HepG2 (cell line): ENCODE results near the gene FAM222B. TPM values are rescaled to one million over a fixed set of nuclear protein-coding genes. Genes with fewer than 3 reads are reported as not detected.

Source experiments
- KMT2B ChIP-seq: IDR thresholded peaks from 2 replicates; pipeline ENCODE4 v1.6.1; 2016; ENCODE audit warnings: missing genetic modification reagents, missing compliant biosample characterization
- PPARG ChIP-seq: conservative IDR thresholded peaks from 2 replicates; pipeline ENCODE4 v1.6.1; 2016; ENCODE audit warnings: missing biosample characterization, missing genetic modification reagents
- SPEN ChIP-seq: sonication (generic); formaldehyde crosslinking; IDR thresholded peaks from 2 replicates; pipeline ENCODE4 v1.5.1; 2020; ENCODE audit warnings: low read depth, mild to moderate bottlenecking, missing genetic modification reagents
- TP53 ChIP-seq: sonication (generic); formaldehyde crosslinking; conservative IDR thresholded peaks from 2 replicates; pipeline ENCODE4 v1.4.0; 2020; ENCODE audit warnings: missing genetic modification reagents
- ZMAT3 ChIP-seq: sonication (generic); formaldehyde crosslinking; conservative IDR thresholded peaks from 2 replicates; pipeline ENCODE4 v1.7.0; 2021; ENCODE audit warnings: missing genetic modification reagents
- ZNF264 ChIP-seq: sonication (generic); formaldehyde crosslinking; IDR thresholded peaks from 2 replicates; pipeline ENCODE4 v1.4.0; 2020; ENCODE audit warnings: missing genetic modification reagents
- ZNF34 ChIP-seq: sonication (generic); formaldehyde crosslinking; IDR thresholded peaks from 2 replicates; pipeline ENCODE4 v1.4.0; 2020; ENCODE audit warnings: mild to moderate bottlenecking, missing genetic modification reagents, borderline replicate concordance
- ZNF768 ChIP-seq: sonication (generic); formaldehyde crosslinking; IDR thresholded peaks from 2 replicates; pipeline ENCODE4 v1.4.0; 2020; ENCODE audit warnings: missing genetic modification reagents
- polyA plus RNA-seq, 8 experiments: library from polyadenylated mRNA; depleted of rRNA in 3 of 8; stranded (reverse) in 7 of 8; unstranded in 1 of 8; fragments of >200 nt; fragmentation: Illumina TruSeq in 4 of 8; extraction: Trizol in 4 of 8; gene quantifications; 2 replicates each; pipeline versions ENCODE4 v1.2.1 to v1.2.3, GENCODE V29; 2011 to 2016; ENCODE audit warnings: low read depth in 4 of 8, missing spikeins in 1 of 8, mixed read lengths in 1 of 8; ENCODE audit not compliant: insufficient read depth in 1 of 8
- total RNA-seq, 5 experiments: library from RNA; depleted of rRNA; stranded (reverse); fragments of >200 nt; fragmentation: Illumina TruSeq; extraction: Trizol; gene quantifications; 2 replicates each; pipeline ENCODE4 v1.2.3, GENCODE V29; 2016; ENCODE audit warnings: low read depth in 1 of 5
- TF ChIP-seq, protein P1 (sequence below): sonication (generic); formaldehyde crosslinking; IDR thresholded peaks from 2 replicates; pipeline ENCODE4 v1.4.0; 2020; ENCODE audit warnings: missing genetic modification reagents, borderline replicate concordance
- TF ChIP-seq, protein P2 (sequence below): sonication (generic); formaldehyde crosslinking; IDR thresholded peaks from 2 replicates; pipeline ENCODE4 v1.5.0; 2020; ENCODE audit warnings: mild to moderate bottlenecking, low read depth, missing genetic modification reagents, borderline replicate concordance
- TF ChIP-seq, protein P3 (sequence below): sonication (generic); formaldehyde crosslinking; IDR thresholded peaks from 2 replicates; pipeline ENCODE4 v1.9.0; 2021; ENCODE audit warnings: missing genetic modification reagents, borderline replicate concordance
- TF ChIP-seq, protein P4 (sequence below): sonication (generic); formaldehyde crosslinking; IDR thresholded peaks from 2 replicates; pipeline ENCODE4 v1.8.0; 2022; ENCODE audit warnings: mild to moderate bottlenecking, missing genetic modification reagents
- TF ChIP-seq, protein P5 (sequence below): IDR thresholded peaks from 2 replicates; pipeline ENCODE4 v1.6.1; 2016; ENCODE audit warnings: missing compliant biosample characterization, missing genetic modification reagents, borderline replicate concordance
- TF ChIP-seq, protein P6 (sequence below): sonication (generic); formaldehyde crosslinking; IDR thresholded peaks from 2 replicates; pipeline ENCODE4 v1.9.0; 2021; ENCODE audit warnings: missing genetic modification reagents, mild to moderate bottlenecking, borderline replicate concordance

Gene FAM222B
- total and polyA plus RNA-seq, 2 of the 13 experiments (the other 11 are each of a cell fraction or from before 2014, with no cell fraction given) = 3.5 to 7.3 TPM

DNA sequence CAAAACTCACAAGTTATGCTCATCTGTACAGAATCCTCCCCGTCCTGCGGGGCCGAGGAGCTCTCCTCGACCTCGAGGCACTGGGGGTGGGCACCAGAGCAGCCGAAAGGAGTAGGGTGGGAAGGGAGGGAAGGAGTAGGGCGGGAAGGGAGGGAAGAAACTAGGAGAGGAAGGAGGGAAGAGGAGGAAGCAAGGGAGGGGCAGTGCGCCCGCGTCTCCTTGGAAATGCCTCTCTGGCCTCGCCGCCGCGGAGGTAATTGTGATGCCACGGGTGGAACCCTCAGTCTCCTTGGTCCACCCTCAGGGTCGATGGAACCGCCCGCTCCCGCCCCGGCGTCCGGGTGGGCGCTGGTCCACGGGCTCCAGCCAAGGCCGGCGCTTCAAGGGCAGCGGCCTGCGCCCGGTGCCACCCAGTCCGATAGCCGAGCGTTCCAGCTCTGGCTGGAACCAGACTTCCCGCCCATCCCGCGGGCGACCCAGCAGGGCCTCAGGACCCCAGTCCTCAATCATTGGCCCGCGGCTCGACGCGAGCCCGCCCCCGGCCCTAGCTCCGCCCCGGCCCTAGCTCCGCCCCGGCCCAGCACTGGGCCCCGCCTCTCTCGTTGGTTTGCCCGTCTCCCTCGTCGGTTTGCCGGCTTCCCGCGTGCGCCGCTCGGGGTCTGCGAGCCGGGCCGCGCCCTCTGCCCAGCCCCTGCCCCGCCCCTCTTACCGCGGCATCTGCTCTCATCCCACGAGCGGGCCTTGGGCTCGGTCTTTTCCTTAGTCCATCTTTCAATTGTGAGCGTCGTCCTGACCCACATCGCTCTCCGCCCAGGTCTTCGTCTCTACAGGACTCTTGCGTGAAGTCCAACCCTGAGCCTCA, 131.5 kb downstream of the FAM222B start (continued):
- TF ChIP-seq, protein P1, sequence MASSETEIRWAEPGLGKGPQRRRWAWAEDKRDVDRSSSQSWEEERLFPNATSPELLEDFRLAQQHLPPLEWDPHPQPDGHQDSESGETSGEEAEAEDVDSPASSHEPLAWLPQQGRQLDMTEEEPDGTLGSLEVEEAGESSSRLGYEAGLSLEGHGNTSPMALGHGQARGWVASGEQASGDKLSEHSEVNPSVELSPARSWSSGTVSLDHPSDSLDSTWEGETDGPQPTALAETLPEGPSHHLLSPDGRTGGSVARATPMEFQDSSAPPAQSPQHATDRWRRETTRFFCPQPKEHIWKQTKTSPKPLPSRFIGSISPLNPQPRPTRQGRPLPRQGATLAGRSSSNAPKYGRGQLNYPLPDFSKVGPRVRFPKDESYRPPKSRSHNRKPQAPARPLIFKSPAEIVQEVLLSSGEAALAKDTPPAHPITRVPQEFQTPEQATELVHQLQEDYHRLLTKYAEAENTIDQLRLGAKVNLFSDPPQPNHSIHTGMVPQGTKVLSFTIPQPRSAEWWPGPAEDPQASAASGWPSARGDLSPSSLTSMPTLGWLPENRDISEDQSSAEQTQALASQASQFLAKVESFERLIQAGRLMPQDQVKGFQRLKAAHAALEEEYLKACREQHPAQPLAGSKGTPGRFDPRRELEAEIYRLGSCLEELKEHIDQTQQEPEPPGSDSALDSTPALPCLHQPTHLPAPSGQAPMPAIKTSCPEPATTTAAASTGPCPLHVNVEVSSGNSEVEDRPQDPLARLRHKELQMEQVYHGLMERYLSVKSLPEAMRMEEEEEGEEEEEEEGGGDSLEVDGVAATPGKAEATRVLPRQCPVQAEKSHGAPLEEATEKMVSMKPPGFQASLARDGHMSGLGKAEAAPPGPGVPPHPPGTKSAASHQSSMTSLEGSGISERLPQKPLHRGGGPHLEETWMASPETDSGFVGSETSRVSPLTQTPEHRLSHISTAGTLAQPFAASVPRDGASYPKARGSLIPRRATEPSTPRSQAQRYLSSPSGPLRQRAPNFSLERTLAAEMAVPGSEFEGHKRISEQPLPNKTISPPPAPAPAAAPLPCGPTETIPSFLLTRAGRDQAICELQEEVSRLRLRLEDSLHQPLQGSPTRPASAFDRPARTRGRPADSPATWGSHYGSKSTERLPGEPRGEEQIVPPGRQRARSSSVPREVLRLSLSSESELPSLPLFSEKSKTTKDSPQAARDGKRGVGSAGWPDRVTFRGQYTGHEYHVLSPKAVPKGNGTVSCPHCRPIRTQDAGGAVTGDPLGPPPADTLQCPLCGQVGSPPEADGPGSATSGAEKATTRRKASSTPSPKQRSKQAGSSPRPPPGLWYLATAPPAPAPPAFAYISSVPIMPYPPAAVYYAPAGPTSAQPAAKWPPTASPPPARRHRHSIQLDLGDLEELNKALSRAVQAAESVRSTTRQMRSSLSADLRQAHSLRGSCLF = no peak
- no peak for TF ChIP-seq ZMAT3 (CRISPR knock-in tag)
- TF ChIP-seq, protein P2, sequence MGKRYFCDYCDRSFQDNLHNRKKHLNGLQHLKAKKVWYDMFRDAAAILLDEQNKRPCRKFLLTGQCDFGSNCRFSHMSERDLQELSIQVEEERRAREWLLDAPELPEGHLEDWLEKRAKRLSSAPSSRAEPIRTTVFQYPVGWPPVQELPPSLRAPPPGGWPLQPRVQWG (CRISPR knock-in tag) = no peak
- TF ChIP-seq, protein P3, sequence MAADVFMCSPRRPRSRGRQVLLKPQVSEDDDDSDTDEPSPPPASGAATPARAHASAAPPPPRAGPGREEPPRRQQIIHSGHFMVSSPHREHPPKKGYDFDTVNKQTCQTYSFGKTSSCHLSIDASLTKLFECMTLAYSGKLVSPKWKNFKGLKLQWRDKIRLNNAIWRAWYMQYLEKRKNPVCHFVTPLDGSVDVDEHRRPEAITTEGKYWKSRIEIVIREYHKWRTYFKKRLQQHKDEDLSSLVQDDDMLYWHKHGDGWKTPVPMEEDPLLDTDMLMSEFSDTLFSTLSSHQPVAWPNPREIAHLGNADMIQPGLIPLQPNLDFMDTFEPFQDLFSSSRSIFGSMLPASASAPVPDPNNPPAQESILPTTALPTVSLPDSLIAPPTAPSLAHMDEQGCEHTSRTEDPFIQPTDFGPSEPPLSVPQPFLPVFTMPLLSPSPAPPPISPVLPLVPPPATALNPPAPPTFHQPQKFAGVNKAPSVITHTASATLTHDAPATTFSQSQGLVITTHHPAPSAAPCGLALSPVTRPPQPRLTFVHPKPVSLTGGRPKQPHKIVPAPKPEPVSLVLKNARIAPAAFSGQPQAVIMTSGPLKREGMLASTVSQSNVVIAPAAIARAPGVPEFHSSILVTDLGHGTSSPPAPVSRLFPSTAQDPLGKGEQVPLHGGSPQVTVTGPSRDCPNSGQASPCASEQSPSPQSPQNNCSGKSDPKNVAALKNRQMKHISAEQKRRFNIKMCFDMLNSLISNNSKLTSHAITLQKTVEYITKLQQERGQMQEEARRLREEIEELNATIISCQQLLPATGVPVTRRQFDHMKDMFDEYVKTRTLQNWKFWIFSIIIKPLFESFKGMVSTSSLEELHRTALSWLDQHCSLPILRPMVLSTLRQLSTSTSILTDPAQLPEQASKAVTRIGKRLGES (CRISPR knock-in tag) = no peak
- TF ChIP-seq, protein P4, sequence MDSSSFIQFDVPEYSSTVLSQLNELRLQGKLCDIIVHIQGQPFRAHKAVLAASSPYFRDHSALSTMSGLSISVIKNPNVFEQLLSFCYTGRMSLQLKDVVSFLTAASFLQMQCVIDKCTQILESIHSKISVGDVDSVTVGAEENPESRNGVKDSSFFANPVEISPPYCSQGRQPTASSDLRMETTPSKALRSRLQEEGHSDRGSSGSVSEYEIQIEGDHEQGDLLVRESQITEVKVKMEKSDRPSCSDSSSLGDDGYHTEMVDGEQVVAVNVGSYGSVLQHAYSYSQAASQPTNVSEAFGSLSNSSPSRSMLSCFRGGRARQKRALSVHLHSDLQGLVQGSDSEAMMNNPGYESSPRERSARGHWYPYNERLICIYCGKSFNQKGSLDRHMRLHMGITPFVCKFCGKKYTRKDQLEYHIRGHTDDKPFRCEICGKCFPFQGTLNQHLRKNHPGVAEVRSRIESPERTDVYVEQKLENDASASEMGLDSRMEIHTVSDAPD (CRISPR knock-in tag) = peak; percentile 59; the same call in 1 of the 2 replicates
- TF ChIP-seq ZNF34 (CRISPR knock-in tag) = no peak
- peak; percentile 17; the same call in 1 of the 2 replicates for TF ChIP-seq TP53 (CRISPR knock-in tag)
- TF ChIP-seq KMT2B (CRISPR knock-in tag) = peak; percentile 33; the same call in 1 of the 2 replicates
- TF ChIP-seq, protein P5, sequence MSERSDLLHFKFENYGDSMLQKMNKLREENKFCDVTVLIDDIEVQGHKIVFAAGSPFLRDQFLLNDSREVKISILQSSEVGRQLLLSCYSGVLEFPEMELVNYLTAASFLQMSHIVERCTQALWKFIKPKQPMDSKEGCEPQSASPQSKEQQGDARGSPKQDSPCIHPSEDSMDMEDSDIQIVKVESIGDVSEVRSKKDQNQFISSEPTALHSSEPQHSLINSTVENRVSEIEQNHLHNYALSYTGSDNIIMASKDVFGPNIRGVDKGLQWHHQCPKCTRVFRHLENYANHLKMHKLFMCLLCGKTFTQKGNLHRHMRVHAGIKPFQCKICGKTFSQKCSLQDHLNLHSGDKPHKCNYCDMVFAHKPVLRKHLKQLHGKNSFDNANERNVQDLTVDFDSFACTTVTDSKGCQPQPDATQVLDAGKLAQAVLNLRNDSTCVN (CRISPR knock-in tag) = 0 out of 2 replicates have a peak, but pooled peaks have one; percentile 50
- TF ChIP-seq ZNF264 (CRISPR knock-in tag) = 0 out of 2 replicates have a peak, but pooled peaks have one; percentile 13
- peak; percentile 65; the same call in 1 of the 2 replicates for TF ChIP-seq PPARG
- TF ChIP-seq, protein P6, sequence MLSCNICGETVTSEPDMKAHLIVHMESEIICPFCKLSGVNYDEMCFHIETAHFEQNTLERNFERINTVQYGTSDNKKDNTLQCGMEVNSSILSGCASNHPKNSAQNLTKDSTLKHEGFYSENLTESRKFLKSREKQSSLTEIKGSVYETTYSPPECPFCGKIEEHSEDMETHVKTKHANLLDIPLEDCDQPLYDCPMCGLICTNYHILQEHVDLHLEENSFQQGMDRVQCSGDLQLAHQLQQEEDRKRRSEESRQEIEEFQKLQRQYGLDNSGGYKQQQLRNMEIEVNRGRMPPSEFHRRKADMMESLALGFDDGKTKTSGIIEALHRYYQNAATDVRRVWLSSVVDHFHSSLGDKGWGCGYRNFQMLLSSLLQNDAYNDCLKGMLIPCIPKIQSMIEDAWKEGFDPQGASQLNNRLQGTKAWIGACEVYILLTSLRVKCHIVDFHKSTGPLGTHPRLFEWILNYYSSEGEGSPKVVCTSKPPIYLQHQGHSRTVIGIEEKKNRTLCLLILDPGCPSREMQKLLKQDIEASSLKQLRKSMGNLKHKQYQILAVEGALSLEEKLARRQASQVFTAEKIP (CRISPR knock-in tag) = no peak
- peak; percentile 53; the same call in 1 of the 2 replicates for TF ChIP-seq SPEN
- peak; percentile 74 for TF ChIP-seq ZNF768
